ENCODE results near the gene TARBP1. TPM values are rescaled to one million over a fixed set of nuclear protein-coding genes. Genes with fewer than 3 reads are reported as not detected.
A peak's percentile ranks its signal among the peaks of the same experiment; 100 is the strongest.
"Not testable (repeated sequence)": the region's sequence is repeated elsewhere in the genome, so short reads cannot be mapped to it uniquely, and the experiment has no call there.

The TARBP1 gene
- total and polyA plus RNA-seq, 7 experiments from 2014 or later = 22.9 to 49.6 (median 46.7) TPM

- DNase-seq (no peak), ATAC-seq (no peak)
- CTCF ChIA-PET = interaction anchor here (0.7 to 1.2 kb wide), 3 partner anchors 18 to 561 kb away, joined by 3 to 4 read pairs (median 3); no protein-coding TSS in a partner anchor
- H3K27me3 Mint-ChIP-seq = peaks cover 0 to 12% (median 3%) of the 10 kb centered on the region in 5 donors
- H3K36me3 Mint-ChIP-seq = no peaks in the 10 kb centered on the region
- Histone ChIP-seq H3K36me3 (ENCODE audit: control insufficient read depth in 2 of 3, insufficient read depth in 3 of 3, low read length in 3 of 3) (no peaks in the 10 kb centered on the region), H3K4me3 (ENCODE audit: low read length) (no peak overlapping the region), H3K27ac (ENCODE audit: low read depth, low read length) (no peak overlapping the region), H3K9me3 (ENCODE audit: control insufficient read depth in 2 of 3, low read length in 3 of 3) (no peaks in the 10 kb centered on the region), H3K4me1 (ENCODE audit: control insufficient read depth in 2 of 2, insufficient read depth in 2 of 2, low read length in 2 of 2) (peaks cover 0 to 14% of the 10 kb centered on the region in 2 donors), H3K27me3 (ENCODE audit: control insufficient read depth in 2 of 2, insufficient read depth in 2 of 2, low read length in 2 of 2) (no peaks in the 10 kb centered on the region)
- intact Hi-C loops (cut with micrococcal nuclease) = no loop called here
- POLR2A ChIA-PET = interaction anchor here (0.6 kb wide), 1 partner anchor 252 kb away, joined by 5 read pairs; no protein-coding TSS in a partner anchor
- H3K9me3 Mint-ChIP-seq = no peaks in the 10 kb centered on the region
- H3K4me1 Mint-ChIP-seq = peaks cover 5 to 28% (median 9%) of the 10 kb centered on the region in 7 donors
- H3K27ac Mint-ChIP-seq = peak overlapping the region in 1 of 9 donors; percentile 50
- H3K4me3 Mint-ChIP-seq = no peak overlapping the region
These were observed 42.9 kb upstream of the TARBP1 start for GRCh38 chr1:234521836-234522235.

DNA sequence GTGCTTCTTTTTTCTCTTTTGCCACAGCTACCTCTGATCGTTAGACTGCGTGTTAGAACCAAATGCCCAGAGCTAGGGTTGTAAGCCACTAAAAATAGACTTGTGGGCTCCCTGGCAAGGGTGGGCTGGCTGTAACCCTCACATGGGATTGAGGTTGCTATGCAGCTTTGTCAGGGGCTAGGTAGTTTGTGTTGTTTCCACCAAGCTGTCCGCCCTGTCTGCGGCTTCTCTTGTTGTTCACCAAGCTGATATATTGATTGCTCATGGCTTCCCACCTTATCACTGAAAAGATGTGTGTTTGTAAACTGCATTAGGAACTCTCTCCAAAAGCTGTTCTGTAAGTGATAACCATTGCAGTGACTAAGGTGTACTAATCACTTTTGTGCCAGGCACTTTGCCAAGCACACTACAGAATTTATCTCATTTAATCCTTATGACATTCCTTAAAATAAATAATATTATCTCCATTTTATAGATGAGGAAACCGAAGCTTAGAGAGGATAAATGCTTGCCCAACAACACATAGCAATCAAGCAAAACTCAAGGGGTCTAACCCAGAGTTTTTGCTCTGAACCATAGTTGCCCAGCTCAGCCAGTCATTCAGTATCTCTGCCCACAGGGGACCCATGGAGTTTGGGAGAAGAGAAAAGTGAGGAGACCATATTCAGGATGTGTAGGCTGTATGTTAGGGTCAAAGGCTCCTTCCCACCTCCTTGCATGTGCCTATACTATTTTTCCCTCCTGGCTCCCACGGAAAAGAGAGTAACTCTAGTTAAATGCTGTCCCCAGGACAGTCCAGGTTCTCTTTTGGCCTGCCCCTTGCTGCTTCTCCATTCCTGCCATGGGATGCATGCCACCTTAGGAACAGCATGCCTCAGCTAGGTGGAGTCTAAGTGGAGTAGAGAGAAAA, 42.2 kb upstream of the TARBP1 start:
- Histone ChIP-seq H3K4me1 (ENCODE audit: control insufficient read depth in 2 of 2, insufficient read depth in 2 of 2, low read length in 2 of 2) (peaks cover 0 to 14% of the 10 kb centered on the region in 2 donors), H3K36me3 (ENCODE audit: control insufficient read depth in 2 of 3, insufficient read depth in 3 of 3, low read length in 3 of 3) (no peaks in the 10 kb centered on the region), H3K4me3 (ENCODE audit: low read length) (no peak overlapping the region), H3K27me3 (ENCODE audit: control insufficient read depth in 2 of 2, insufficient read depth in 2 of 2, low read length in 2 of 2) (no peaks in the 10 kb centered on the region), H3K27ac (ENCODE audit: low read depth, low read length) (no peak overlapping the region), H3K9me3 (ENCODE audit: control insufficient read depth in 2 of 3, low read length in 3 of 3) (no peaks in the 10 kb centered on the region)
- Mint-ChIP-seq H3K36me3 (no peaks in the 10 kb centered on the region), H3K27me3 (peaks cover 0 to 7% (median 0%) of the 10 kb centered on the region in 5 donors), H3K9me3 (no peaks in the 10 kb centered on the region), H3K4me1 (peaks cover 5 to 28% (median 9%) of the 10 kb centered on the region in 7 donors), H3K27ac (peak overlapping the region in 3 of 9 donors; percentile 50 to 81 (median 56)), H3K4me3 (no peak overlapping the region)
- DNase-seq (no peak), ATAC-seq (no peak)
- POLR2A ChIA-PET = no interaction called here
- CTCF ChIA-PET = interaction anchor here (0.7 to 1.2 kb wide), 3 partner anchors 18 to 561 kb away, joined by 3 to 4 read pairs (median 3); no protein-coding TSS in a partner anchor
- intact Hi-C loops (cut with micrococcal nuclease) = no loop called here

DNA sequence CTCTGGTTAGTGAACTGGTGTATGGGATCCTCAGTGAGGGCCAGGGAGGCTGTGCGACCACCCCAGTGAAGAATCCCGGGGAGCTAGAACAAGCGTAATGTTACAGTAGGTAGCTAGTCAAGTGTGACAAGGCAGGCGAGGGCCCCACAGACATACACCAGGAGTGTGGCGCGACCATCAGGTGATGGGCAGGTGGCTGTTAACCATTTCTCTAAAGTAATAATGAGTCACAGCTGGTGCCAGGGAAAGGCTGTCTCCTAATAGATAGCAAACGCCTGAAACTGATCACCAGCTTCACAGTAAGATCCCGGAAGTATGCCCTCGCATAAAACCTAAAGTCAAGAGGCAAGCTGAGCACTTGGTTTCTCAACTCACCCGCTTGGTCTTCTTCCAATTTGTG, 40.5 kb upstream of the TARBP1 start:
- CTCF ChIA-PET = no interaction called here
- Mint-ChIP-seq H3K27ac (no peak overlapping the region), H3K4me1 (peaks cover 0 to 32% (median 0%) of the 10 kb centered on the region in 7 donors), H3K4me3 (no peak overlapping the region), H3K9me3 (no peaks in the 10 kb centered on the region), H3K36me3 (no peaks in the 10 kb centered on the region), H3K27me3 (no peaks in the 10 kb centered on the region)
- Histone ChIP-seq H3K27me3 (ENCODE audit: control insufficient read depth in 2 of 2, insufficient read depth in 2 of 2, low read length in 2 of 2) (no peaks in the 10 kb centered on the region), H3K9me3 (ENCODE audit: control insufficient read depth in 2 of 3, low read length in 3 of 3) (no peaks in the 10 kb centered on the region), H3K36me3 (ENCODE audit: control insufficient read depth in 2 of 3, insufficient read depth in 3 of 3, low read length in 3 of 3) (no peaks in the 10 kb centered on the region), H3K4me3 (ENCODE audit: low read length) (no peak overlapping the region), H3K27ac (ENCODE audit: low read depth, low read length) (no peak overlapping the region), H3K4me1 (ENCODE audit: control insufficient read depth in 2 of 2, insufficient read depth in 2 of 2, low read length in 2 of 2) (peaks cover 0 to 14% of the 10 kb centered on the region in 2 donors)
- ATAC-seq = no peak
- POLR2A ChIA-PET = no interaction called here
- DNase-seq = no peak
- intact Hi-C loops (cut with micrococcal nuclease) = no loop called here

DNA sequence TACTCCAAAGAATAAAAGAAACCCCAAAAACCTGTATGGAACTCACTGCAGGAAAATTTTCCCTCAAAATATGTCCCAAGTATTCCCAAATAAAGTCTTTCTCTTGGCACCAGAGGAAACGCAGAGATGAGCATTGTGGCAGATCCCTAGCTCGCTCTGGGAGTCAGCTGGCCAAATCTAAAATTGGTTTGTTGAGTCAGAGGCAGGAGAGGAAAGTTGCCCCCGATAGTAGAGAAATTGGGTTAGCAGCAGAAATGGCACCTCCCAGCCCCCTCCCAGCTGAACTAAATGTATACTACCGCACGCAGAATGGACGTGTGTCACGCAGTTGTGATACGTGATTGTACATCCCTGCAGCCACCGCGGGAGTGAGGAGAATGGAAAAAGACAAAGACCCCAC, 39.9 kb upstream of the TARBP1 start:
- Histone ChIP-seq H3K27me3 (ENCODE audit: control insufficient read depth in 2 of 2, insufficient read depth in 2 of 2, low read length in 2 of 2) (no peaks in the 10 kb centered on the region), H3K4me3 (ENCODE audit: low read length) (no peak overlapping the region), H3K36me3 (ENCODE audit: control insufficient read depth in 2 of 3, insufficient read depth in 3 of 3, low read length in 3 of 3) (no peaks in the 10 kb centered on the region), H3K4me1 (ENCODE audit: control insufficient read depth in 2 of 2, insufficient read depth in 2 of 2, low read length in 2 of 2) (peaks cover 0 to 14% of the 10 kb centered on the region in 2 donors), H3K27ac (ENCODE audit: low read depth, low read length) (no peak overlapping the region), H3K9me3 (ENCODE audit: control insufficient read depth in 2 of 3, low read length in 3 of 3) (no peaks in the 10 kb centered on the region)
- Mint-ChIP-seq H3K4me3 (no peak overlapping the region), H3K27ac (no peak overlapping the region), H3K36me3 (no peaks in the 10 kb centered on the region), H3K27me3 (no peaks in the 10 kb centered on the region), H3K9me3 (no peaks in the 10 kb centered on the region), H3K4me1 (peaks cover 0 to 37% (median 0%) of the 10 kb centered on the region in 7 donors)
- ATAC-seq = no peak
- intact Hi-C loops (cut with micrococcal nuclease) = no loop called here
- DNase-seq = no peak
- POLR2A ChIA-PET = no interaction called here
- CTCF ChIA-PET = no interaction called here

DNA sequence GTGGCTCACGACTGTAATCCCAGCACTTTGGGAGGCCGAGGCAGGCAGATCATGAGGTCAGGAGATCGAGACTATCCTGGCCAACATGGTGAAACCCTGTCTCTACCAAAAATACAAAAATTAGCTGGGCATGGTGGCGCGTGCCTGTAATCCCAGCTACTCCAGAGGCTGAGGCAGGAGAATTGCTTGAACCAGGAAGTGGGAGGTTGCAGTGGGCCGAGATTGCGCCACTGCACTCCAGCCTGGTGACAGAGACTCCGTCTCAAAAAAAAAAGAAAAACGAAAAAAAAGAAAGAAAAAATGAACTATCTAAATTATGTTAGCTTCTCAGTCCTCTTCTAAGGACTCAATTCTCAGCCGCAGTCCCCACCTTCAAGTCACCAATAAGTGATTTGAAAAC, 39.1 kb upstream of the TARBP1 start:
- H3K9me3 ChIP-seq (ENCODE audit: control insufficient read depth in 2 of 3, low read length in 3 of 3); H3K4me3 ChIP-seq (ENCODE audit: low read length); H3K4me1 ChIP-seq (ENCODE audit: control insufficient read depth in 2 of 2, insufficient read depth in 2 of 2, low read length in 2 of 2); H3K4me3 Mint-ChIP-seq; H3K27me3 Mint-ChIP-seq; DNase-seq; CTCF ChIA-PET; H3K27me3 ChIP-seq (ENCODE audit: control insufficient read depth in 2 of 2, insufficient read depth in 2 of 2, low read length in 2 of 2); H3K36me3 Mint-ChIP-seq; H3K9me3 Mint-ChIP-seq; H3K27ac ChIP-seq (ENCODE audit: low read depth, low read length); ATAC-seq; POLR2A ChIA-PET; intact Hi-C loops (cut with micrococcal nuclease); H3K36me3 ChIP-seq (ENCODE audit: control insufficient read depth in 2 of 3, insufficient read depth in 3 of 3, low read length in 3 of 3): not testable (repeated sequence)
- Mint-ChIP-seq H3K4me1 (peaks cover 0 to 37% (median 0%) of the 10 kb centered on the region in 7 donors), H3K27ac (peak overlapping the region in 1 of 9 donors; percentile 67)

GRCh38 chr1:234517110-234517802, 38.3 kb upstream of the TARBP1 start:
- Mint-ChIP-seq H3K36me3 (no peaks in the 10 kb centered on the region), H3K27ac (peak overlapping the region in 1 of 9 donors; percentile 67), H3K4me3 (peak overlapping the region in 1 of 10 donors; percentile 58), H3K27me3 (no peaks in the 10 kb centered on the region), H3K9me3 (no peaks in the 10 kb centered on the region), H3K4me1 (peaks cover 0 to 37% (median 0%) of the 10 kb centered on the region in 7 donors)
- intact Hi-C loops (cut with micrococcal nuclease) = no loop called here
- H3K4me1 ChIP-seq (ENCODE audit: control insufficient read depth in 2 of 2, insufficient read depth in 2 of 2, low read length in 2 of 2) = peaks cover 0 to under 1% of the 10 kb centered on the region in 2 donors
- H3K27me3 ChIP-seq (ENCODE audit: control insufficient read depth in 2 of 2, insufficient read depth in 2 of 2, low read length in 2 of 2) = no peaks in the 10 kb centered on the region
- no peaks in the 10 kb centered on the region for H3K9me3 ChIP-seq (ENCODE audit: control insufficient read depth in 2 of 3, low read length in 3 of 3)
- ChIA-PET CTCF (no interaction called here), POLR2A (no interaction called here)
- H3K4me3 ChIP-seq (ENCODE audit: low read length) = no peak overlapping the region
- ATAC-seq (no peak), DNase-seq (no peak)
- H3K36me3 ChIP-seq (ENCODE audit: control insufficient read depth in 2 of 3, insufficient read depth in 3 of 3, low read length in 3 of 3) = no peaks in the 10 kb centered on the region
- no peak overlapping the region for H3K27ac ChIP-seq (ENCODE audit: low read depth, low read length)

Data from naive thymus-derived CD4-positive, alpha-beta T cell (primary cell).